GM12875 (cell line): Measurements from ENCODE around the gene MADCAM1.

Experiments
- H3K4me3 ChIP-seq: one replicate; pipeline ENCODE4 v1.5.1; 2011; ENCODE audit warnings: low read depth, low read length, control low read depth
- CTCF ChIP-seq: IDR thresholded peaks from 2 replicates; pipeline ENCODE4 v1.5.1; 2011; ENCODE audit warnings: low read depth, mild to moderate bottlenecking, control low read depth, inconsistent platforms, low read length, moderate library complexity, borderline replicate concordance; ENCODE audit not compliant: insufficient read depth

Gene MADCAM1

GRCh38 chr19:455031-455705 lies 41.1 kb upstream of the MADCAM1 start:
- no peak overlapping the region for H3K4me3 ChIP-seq
- no peak for TF ChIP-seq CTCF

- no peak overlapping the region for H3K4me3 ChIP-seq
- TF ChIP-seq CTCF = no peak
These were observed 40.3 kb upstream of the MADCAM1 start for GRCh38 chr19:455851-456546.

- H3K4me3 ChIP-seq = no peak overlapping the region
- no peak for TF ChIP-seq CTCF
These were observed 39.7 kb upstream of the MADCAM1 start for GRCh38 chr19:456547-457110.

GRCh38 chr19:457636-458035 lies 38.6 kb upstream of the MADCAM1 start:
- no peak for TF ChIP-seq CTCF
- H3K4me3 ChIP-seq = no peak overlapping the region

GRCh38 chr19:458091-459042 lies 37.9 kb upstream of the MADCAM1 start:
- no peak for TF ChIP-seq CTCF
- no peak overlapping the region for H3K4me3 ChIP-seq

- TF ChIP-seq CTCF = no peak
- H3K4me3 ChIP-seq = no peak overlapping the region
These were observed 36.4 kb upstream of the MADCAM1 start for GRCh38 chr19:459724-460511.
